VCaP (cell line): ENCODE measurements around the gene RASGEF1C.

Source experiments
- H3K27ac ChIP-seq: fragments of 450-650 bp; 2 replicates; pipeline ENCODE4 v1.5.1; 2017
- CTCF ChIP-seq: fragments of 450-650 bp; conservative IDR thresholded peaks from 2 replicates; pipeline ENCODE4 v1.5.1; 2017; ENCODE audit warnings: mild to moderate bottlenecking, moderate library complexity

Gene RASGEF1C

GRCh38 chr5:180083529-180084060 lies 125.4 kb downstream of the RASGEF1C start:
- H3K27ac ChIP-seq: peak overlapping the region; percentile 69; the same call in 1 of the 2 replicates
- no peak for TF ChIP-seq CTCF

- H3K27ac ChIP-seq: peak overlapping the region; percentile 16; the same call in 1 of the 2 replicates
- TF ChIP-seq CTCF: no peak
Observed at GRCh38 chr5:180082633-180083420, 126.2 kb downstream of the RASGEF1C start.

- TF ChIP-seq CTCF: no peak
- peak overlapping the region; percentile 16 for H3K27ac ChIP-seq
Observed at GRCh38 chr5:180081481-180081880, 127.5 kb downstream of the RASGEF1C start.

- peak overlapping the region; percentile 16 for H3K27ac ChIP-seq
- TF ChIP-seq CTCF: no peak
Observed at GRCh38 chr5:180080486-180081280, 128.3 kb downstream of the RASGEF1C start.

- no peak overlapping the region for H3K27ac ChIP-seq
- no peak for TF ChIP-seq CTCF
Observed at GRCh38 chr5:180079702-180080466, 129.1 kb downstream of the RASGEF1C start.

- no peak overlapping the region for H3K27ac ChIP-seq
Observed at GRCh38 chr5:180078348-180078747, 130.7 kb downstream of the RASGEF1C start.

More at GRCh38 chr5:180078348-180078747, 130.7 kb downstream of the RASGEF1C start:
- TF ChIP-seq CTCF: no peak
